Endothelial cell (in vitro differentiated cells): ENCODE results near the gene VTI1A. TPM values are rescaled to one million over a fixed set of nuclear protein-coding genes. Genes with fewer than 3 reads are reported as not detected.

Source experiments
- DNase-seq: peaks from one replicate; pipeline ENCODE4 v3.0.0; 2021; ENCODE audit warnings: low spot score
- H3K27ac Mint-ChIP-seq: one replicate; pipeline ENCODE4 v1.8.0; 2021; ENCODE audit warnings: mixed read lengths, inconsistent platforms; ENCODE audit not compliant: unreplicated experiment
- H3K27me3 Mint-ChIP-seq: one replicate; pipeline ENCODE4 v1.8.0; 2021; ENCODE audit warnings: mild to moderate bottlenecking, moderate library complexity, mixed read lengths, inconsistent platforms; ENCODE audit not compliant: unreplicated experiment
- H3K36me3 Mint-ChIP-seq: one replicate; pipeline ENCODE4 v1.8.0; 2021; ENCODE audit warnings: mild to moderate bottlenecking, low read depth, mixed read lengths, inconsistent platforms; ENCODE audit not compliant: unreplicated experiment
- H3K4me1 Mint-ChIP-seq: one replicate; pipeline ENCODE4 v1.8.0; 2021; ENCODE audit warnings: mild to moderate bottlenecking, mixed read lengths, inconsistent platforms; ENCODE audit not compliant: unreplicated experiment
- H3K4me3 Mint-ChIP-seq: one replicate; pipeline ENCODE4 v1.8.0; 2021; ENCODE audit warnings: mild to moderate bottlenecking, mixed read lengths, inconsistent platforms; ENCODE audit not compliant: unreplicated experiment
- H3K9me3 Mint-ChIP-seq: one replicate; pipeline ENCODE4 v1.8.0; 2021; ENCODE audit warnings: mixed read lengths, inconsistent platforms; ENCODE audit not compliant: unreplicated experiment
- CTCF ChIP-seq: fragments of 200-600 bp; sonication (generic); IDR thresholded peaks from one replicate; pipeline ENCODE4 v1.5.0; 2021; ENCODE audit warnings: antibody characterized with exemption; ENCODE audit not compliant: unreplicated experiment
- total RNA-seq: library from RNA; stranded (reverse); fragmentation: NEBNext Ultra II Directional; extraction: Animal tissue kit (Norgen Biotek cat#: 25700); gene quantifications from one replicate; pipeline ENCODE4 v1.2.1, GENCODE V29; 2021; ENCODE audit not compliant: unreplicated experiment

The VTI1A gene
- total RNA-seq, 1 donor from 2014 or later: 35.4 TPM

- no peak for DNase-seq
- peaks cover 45% of the 10 kb centered on the region for H3K4me1 Mint-ChIP-seq
These were observed 299.3 kb downstream of the VTI1A start for GRCh38 chr10:112746329-112746728.

GRCh38 chr10:112750427-112751167, 303.6 kb downstream of the VTI1A start:
- no peak for DNase-seq
- no peaks in the 10 kb centered on the region for H3K27me3 Mint-ChIP-seq
- H3K36me3 Mint-ChIP-seq: no peaks in the 10 kb centered on the region
- no peak for TF ChIP-seq CTCF
- no peak overlapping the region for H3K4me3 Mint-ChIP-seq
- H3K9me3 Mint-ChIP-seq: no peaks in the 10 kb centered on the region
- H3K27ac Mint-ChIP-seq: no peak overlapping the region
- H3K4me1 Mint-ChIP-seq: peaks cover 14% of the 10 kb centered on the region

More at GRCh38 chr10:112746329-112746728, 299.3 kb downstream of the VTI1A start:
- Mint-ChIP-seq H3K4me3 (no peak overlapping the region), H3K27ac (no peak overlapping the region), H3K9me3 (no peaks in the 10 kb centered on the region), H3K36me3 (no peaks in the 10 kb centered on the region), H3K27me3 (no peaks in the 10 kb centered on the region)
- TF ChIP-seq CTCF: no peak

- Mint-ChIP-seq H3K27ac (no peak overlapping the region), H3K27me3 (no peaks in the 10 kb centered on the region), H3K9me3 (no peaks in the 10 kb centered on the region), H3K36me3 (no peaks in the 10 kb centered on the region), H3K4me3 (no peak overlapping the region), H3K4me1 (peaks cover 5% of the 10 kb centered on the region)
- DNase-seq: no peak
- no peak for TF ChIP-seq CTCF
These were observed 304.6 kb downstream of the VTI1A start for GRCh38 chr10:112751651-112752050.

- no peak for DNase-seq
- Mint-ChIP-seq H3K4me3 (no peak overlapping the region), H3K27ac (no peak overlapping the region), H3K36me3 (no peaks in the 10 kb centered on the region), H3K9me3 (no peaks in the 10 kb centered on the region), H3K4me1 (peaks cover 2% of the 10 kb centered on the region), H3K27me3 (no peaks in the 10 kb centered on the region)
- no peak for TF ChIP-seq CTCF
These were observed 305.3 kb downstream of the VTI1A start for GRCh38 chr10:112752288-112752687.

- no peaks in the 10 kb centered on the region for H3K27me3 Mint-ChIP-seq
- H3K9me3 Mint-ChIP-seq: no peaks in the 10 kb centered on the region
- H3K4me3 Mint-ChIP-seq: no peak overlapping the region
- peaks cover 2% of the 10 kb centered on the region for H3K4me1 Mint-ChIP-seq
- DNase-seq: no peak
- no peaks in the 10 kb centered on the region for H3K36me3 Mint-ChIP-seq
- TF ChIP-seq CTCF: no peak
- H3K27ac Mint-ChIP-seq: no peak overlapping the region
These were observed 307.0 kb downstream of the VTI1A start for GRCh38 chr10:112753961-112754411.
